Mesenchymal stem cell (in vitro differentiated cells and primary cell): ENCODE data around the gene DAGLB.
"Not testable (repeated sequence)": the region's sequence is repeated elsewhere in the genome, so short reads cannot be mapped to it uniquely, and the experiment has no call there.

Experiments used
- DNase-seq: peaks from one replicate; pipeline ENCODE4 v3.0.0-alpha.2; 2013
- H2AFZ ChIP-seq: one replicate; pipeline ENCODE4 v1.6.1; 2013; ENCODE audit warnings: low read depth, mild to moderate bottlenecking, control low read depth, inconsistent platforms, low read length, moderate library complexity
- H2AK5ac ChIP-seq: 2 replicates; pipeline ENCODE4 v1.6.1; 2013; ENCODE audit warnings: low read length, moderate library complexity, mild to moderate bottlenecking, inconsistent platforms; ENCODE audit not compliant: severe bottlenecking
- H2BK120ac ChIP-seq: one replicate; pipeline ENCODE4 v1.6.1; 2013; ENCODE audit warnings: low read depth, mild to moderate bottlenecking, inconsistent platforms, low read length, moderate library complexity
- H2BK12ac ChIP-seq, 2 experiments: one replicate each; pipeline ENCODE4 v1.6.1; 2013; ENCODE audit warnings: inconsistent platforms in 2 of 2, low read length in 2 of 2, mild to moderate bottlenecking in 2 of 2, moderate library complexity in 2 of 2, control low read depth in 1 of 2
- H2BK15ac ChIP-seq: one replicate; pipeline ENCODE4 v1.6.1; 2013; ENCODE audit warnings: mild to moderate bottlenecking, low read depth, inconsistent platforms; ENCODE audit not compliant: poor library complexity, severe bottlenecking
- H2BK5ac ChIP-seq: 2 replicates; pipeline ENCODE4 v1.6.1; 2013; ENCODE audit warnings: low read depth, mild to moderate bottlenecking, low read length, control low read depth, inconsistent platforms; ENCODE audit not compliant: poor library complexity, severe bottlenecking
- H3K14ac ChIP-seq, 2 experiments: one replicate each; pipeline ENCODE4 v1.6.1; 2013; ENCODE audit warnings: inconsistent platforms in 2 of 2, low read length in 2 of 2, control low read depth in 1 of 2, mild to moderate bottlenecking in 1 of 2, moderate library complexity in 1 of 2
- H3K18ac ChIP-seq, 2 experiments: one replicate each; pipeline ENCODE4 v1.6.1; 2013; ENCODE audit warnings: inconsistent platforms in 2 of 2, low read length in 2 of 2, control low read depth in 1 of 2, low read depth in 1 of 2, mild to moderate bottlenecking in 1 of 2
- H3K23ac ChIP-seq, 2 experiments: one replicate each; pipeline ENCODE4 v1.6.1; 2013; ENCODE audit warnings: inconsistent platforms in 2 of 2, low read length in 2 of 2, mild to moderate bottlenecking in 2 of 2, moderate library complexity in 2 of 2, control low read depth in 1 of 2
- H3K27ac ChIP-seq: 2 replicates; pipeline ENCODE4 v1.5.1; 2013; ENCODE audit warnings: mild to moderate bottlenecking, moderate library complexity, low read length, control low read depth, inconsistent platforms; ENCODE audit not compliant: poor library complexity, severe bottlenecking
- H3K27me3 ChIP-seq, 2 experiments: 2 replicates each; pipeline versions ENCODE4 v1.6.1 to v1.7.0; 2013; ENCODE audit warnings: low read length in 2 of 2, mild to moderate bottlenecking in 2 of 2, moderate library complexity in 2 of 2, control low read depth in 1 of 2, inconsistent platforms in 1 of 2; ENCODE audit not compliant: control insufficient read depth in 1 of 2, insufficient read depth in 1 of 2
- H3K36me3 ChIP-seq, 2 experiments: 2 replicates each; pipeline versions ENCODE4 v1.6.1 to v1.7.0; 2013; ENCODE audit warnings: low read length in 2 of 2, control low read depth in 1 of 2, inconsistent platforms in 1 of 2, low read depth in 1 of 2, mild to moderate bottlenecking in 1 of 2; ENCODE audit not compliant: insufficient read depth in 2 of 2, control insufficient read depth in 1 of 2
- H3K4ac ChIP-seq, 2 experiments: one replicate each; pipeline ENCODE4 v1.6.1; 2013; ENCODE audit warnings: inconsistent platforms in 2 of 2, low read length in 2 of 2, mild to moderate bottlenecking in 2 of 2, moderate library complexity in 2 of 2, control low read depth in 1 of 2, low read depth in 1 of 2
- H3K4me1 ChIP-seq: 2 replicates; pipeline ENCODE4 v1.6.1; 2013; ENCODE audit warnings: low read depth, low read length, control low read depth; ENCODE audit not compliant: control insufficient read depth, insufficient read depth
- H3K4me2 ChIP-seq: 2 replicates; pipeline ENCODE4 v1.6.1; 2013; ENCODE audit warnings: low read length, mild to moderate bottlenecking, inconsistent platforms; ENCODE audit not compliant: poor library complexity, severe bottlenecking
- H3K4me3 ChIP-seq, 2 experiments: 2 replicates each; pipeline versions ENCODE4 v1.5.1 to v1.7.0; 2013; ENCODE audit warnings: low read length in 2 of 2, mild to moderate bottlenecking in 2 of 2, control low read depth in 1 of 2, low read depth in 1 of 2; ENCODE audit not compliant: insufficient read depth in 1 of 2
- H3K79me1 ChIP-seq: replicated peaks from 2 replicates; pipeline ENCODE4 v1.6.1; 2013; ENCODE audit warnings: mild to moderate bottlenecking, control low read depth, low read length, inconsistent platforms; ENCODE audit not compliant: poor library complexity, severe bottlenecking
- H3K9ac ChIP-seq: 2 replicates; pipeline ENCODE4 v1.7.0; 2013; ENCODE audit warnings: mild to moderate bottlenecking, low read length, moderate library complexity
- H3K9me3 ChIP-seq: 2 replicates; pipeline ENCODE4 v1.7.0; 2013; ENCODE audit warnings: mild to moderate bottlenecking, low read length; ENCODE audit not compliant: control insufficient read depth
- H4K8ac ChIP-seq: one replicate; pipeline ENCODE4 v1.6.1; 2013; ENCODE audit warnings: inconsistent platforms, mild to moderate bottlenecking, low read length, moderate library complexity
- H4K91ac ChIP-seq: one replicate; pipeline ENCODE4 v1.6.1; 2013; ENCODE audit warnings: mild to moderate bottlenecking, low read length, inconsistent platforms
- WGBS: methylation state at CpG from one replicate; pipeline ENCODE4 v1.1.7; 2013; ENCODE audit warnings: mixed read lengths; 5-methylcytosine and 5-hydroxymethylcytosine counted together

Gene DAGLB

GRCh38 chr7:6449884-6450283 lies 2.1 kb upstream of the DAGLB start:
- not testable (repeated sequence) for H3K4me2 ChIP-seq, H3K4me3 ChIP-seq, H3K79me1 ChIP-seq, H2BK5ac ChIP-seq, H3K23ac ChIP-seq, H3K14ac ChIP-seq, DNase-seq, H2BK12ac ChIP-seq, H4K8ac ChIP-seq, H3K18ac ChIP-seq, H2AK5ac ChIP-seq, H3K4ac ChIP-seq, H2BK120ac ChIP-seq, H4K91ac ChIP-seq, H2BK15ac ChIP-seq, H3K9me3 ChIP-seq, H3K27ac ChIP-seq, H2AFZ ChIP-seq, H3K27me3 ChIP-seq, H3K9ac ChIP-seq
- peaks cover 8 to 11% of the 10 kb centered on the region in 2 experiments for H3K36me3 ChIP-seq
- 86% methylated on average over 8 of the region's 11 CpGs for WGBS
- peaks cover 10% of the 10 kb centered on the region for H3K4me1 ChIP-seq

- H3K14ac ChIP-seq, result no peak overlapping the region
- H3K4me3 ChIP-seq, result peak overlapping the region in 1 of 2 experiments; percentile 98
- H3K23ac ChIP-seq, result no peak overlapping the region
- H3K9ac ChIP-seq, result no peak overlapping the region
- H3K36me3 ChIP-seq, result peaks cover 8 to 19% of the 10 kb centered on the region in 2 experiments
- H2BK15ac ChIP-seq, result no peak overlapping the region
- no peak overlapping the region for H2AFZ ChIP-seq
- no peaks in the 10 kb centered on the region for H3K9me3 ChIP-seq
- peak; percentile 27 for DNase-seq
- no peak overlapping the region for H2BK12ac ChIP-seq
- H2AK5ac ChIP-seq, result peak overlapping the region; percentile 95
- no peak overlapping the region for H2BK5ac ChIP-seq
- H3K79me1 ChIP-seq, result peaks cover 6% of the 10 kb centered on the region
- no peak overlapping the region for H3K18ac ChIP-seq
- peaks cover 15% of the 10 kb centered on the region for H3K4me1 ChIP-seq
- peak overlapping the region in 1 of 2 experiments; percentile 60 for H3K4ac ChIP-seq
- no peaks in the 10 kb centered on the region for H3K27me3 ChIP-seq
- 96% methylated on average over 16 of the region's 16 CpGs for WGBS
- H2BK120ac ChIP-seq, result no peak overlapping the region
- peak overlapping the region; percentile 34 for H3K4me2 ChIP-seq
- no peak overlapping the region for H4K91ac ChIP-seq
- peak overlapping the region; percentile 29 for H3K27ac ChIP-seq
- H4K8ac ChIP-seq, result peak overlapping the region; percentile 7
Measured at GRCh38 chr7:6448943-6449543, 1.3 kb upstream of the DAGLB start.

- 16% methylated on average over 28 of the region's 29 CpGs for WGBS
- H3K23ac ChIP-seq, result peak overlapping the region in 1 of 2 experiments; percentile 91
- peak overlapping the region; percentile 94 to 98 for H3K4me3 ChIP-seq
- peak overlapping the region; percentile 65 for H4K8ac ChIP-seq
- H3K27ac ChIP-seq, result peak overlapping the region; percentile 62
- H3K18ac ChIP-seq, result peak overlapping the region; percentile 77 to 93
- H2AFZ ChIP-seq, result peak overlapping the region; percentile 99
- peak overlapping the region in 1 of 2 experiments; percentile 94 for H3K14ac ChIP-seq
- peaks cover 13% of the 10 kb centered on the region for H3K79me1 ChIP-seq
- H3K4me1 ChIP-seq, result peaks cover 18% of the 10 kb centered on the region
- no peaks in the 10 kb centered on the region for H3K9me3 ChIP-seq
- no peak overlapping the region for H4K91ac ChIP-seq
- peak overlapping the region in 1 of 2 experiments; percentile 54 for H2BK12ac ChIP-seq
- H3K27me3 ChIP-seq, result no peaks in the 10 kb centered on the region
- peaks cover 12 to 27% of the 10 kb centered on the region in 2 experiments for H3K36me3 ChIP-seq
- H2AK5ac ChIP-seq, result no peak overlapping the region
- H3K4me2 ChIP-seq, result peak overlapping the region; percentile 96
- DNase-seq, result peak; percentile 91
- peak overlapping the region; percentile 100 for H3K9ac ChIP-seq
- H3K4ac ChIP-seq, result peak overlapping the region; percentile 87 to 95
- H2BK15ac ChIP-seq, result peak overlapping the region; percentile 49
- H2BK5ac ChIP-seq, result no peak overlapping the region
- H2BK120ac ChIP-seq, result peak overlapping the region; percentile 15
Measured at GRCh38 chr7:6446838-6447580, 745 bp downstream of the DAGLB start.

GRCh38 chr7:6444516-6445269 lies 3.1 kb downstream of the DAGLB start:
- Histone ChIP-seq H4K91ac (no peak overlapping the region), H2BK15ac (no peak overlapping the region), H3K4me2 (no peak overlapping the region), H3K4me1 (peaks cover 21% of the 10 kb centered on the region), H3K18ac (peak overlapping the region in 1 of 2 experiments; percentile 40), H2BK120ac (no peak overlapping the region), H2BK12ac (no peak overlapping the region), H3K14ac (no peak overlapping the region), H3K27me3 (no peaks in the 10 kb centered on the region), H2BK5ac (no peak overlapping the region), H3K4ac (no peak overlapping the region), H2AK5ac (no peak overlapping the region), H3K36me3 (peaks cover 16 to 33% of the 10 kb centered on the region in 2 experiments), H3K4me3 (no peak overlapping the region), H4K8ac (no peak overlapping the region), H3K9me3 (no peaks in the 10 kb centered on the region), H3K9ac (peak overlapping the region; percentile 79), H2AFZ (no peak overlapping the region), H3K23ac (no peak overlapping the region), H3K79me1 (peaks cover 19% of the 10 kb centered on the region), H3K27ac (peak overlapping the region; percentile 95)
- DNase-seq, result peak; percentile 44
- WGBS, result 83% methylated on average over 8 of the region's 13 CpGs
